Endodermal cell (in vitro differentiated cells): ENCODE measurements around the gene HIGD1B. TPM values are rescaled to one million over a fixed set of nuclear protein-coding genes. Genes with fewer than 3 reads are reported as not detected.

Experiments used
- DNase-seq: peaks from one replicate; pipeline ENCODE4 v3.0.0-alpha.2; 2017
- H3K27ac ChIP-seq: 2 replicates; pipeline ENCODE4 v1.5.1; 2013; ENCODE audit warnings: mild to moderate bottlenecking, low read depth, low read length, moderate library complexity
- H3K27me3 ChIP-seq: 2 replicates; pipeline ENCODE4 v1.6.1; 2013; ENCODE audit warnings: mild to moderate bottlenecking, low read length, moderate library complexity; ENCODE audit not compliant: insufficient read depth, control insufficient read depth, poor library complexity, severe bottlenecking
- H3K36me3 ChIP-seq: 2 replicates; pipeline ENCODE4 v1.7.0; 2013; ENCODE audit warnings: mild to moderate bottlenecking, low read length, moderate library complexity; ENCODE audit not compliant: control insufficient read depth, insufficient read depth
- H3K4me1 ChIP-seq: one replicate; pipeline ENCODE4 v1.7.0; 2013; ENCODE audit warnings: low read length; ENCODE audit not compliant: control insufficient read depth, insufficient read depth
- H3K4me3 ChIP-seq: 2 replicates; pipeline ENCODE4 v1.5.1; 2013; ENCODE audit warnings: mild to moderate bottlenecking, low read length, moderate library complexity
- H3K9ac ChIP-seq: 2 replicates; pipeline ENCODE4 v1.6.1; 2013; ENCODE audit warnings: mild to moderate bottlenecking, low read length, moderate library complexity; ENCODE audit not compliant: poor library complexity, severe bottlenecking; ENCODE audit errors: extremely low read depth
- H3K9me3 ChIP-seq: 2 replicates; pipeline ENCODE4 v1.6.1; 2013; ENCODE audit warnings: mild to moderate bottlenecking, low read length, moderate library complexity; ENCODE audit not compliant: control insufficient read depth
- H3K27ac Mint-ChIP-seq: 2 replicates; pipeline ENCODE4 v1.8.0; 2020; ENCODE audit warnings: mixed read lengths
- H3K27me3 Mint-ChIP-seq: 2 replicates; pipeline ENCODE4 v1.8.0; 2021; ENCODE audit warnings: mild to moderate bottlenecking, mixed read lengths; ENCODE audit not compliant: insufficient read depth
- H3K36me3 Mint-ChIP-seq: 2 replicates; pipeline ENCODE4 v1.8.0; 2020; ENCODE audit warnings: low read depth, mixed read lengths
- H3K4me1 Mint-ChIP-seq: 2 replicates; pipeline ENCODE4 v1.8.0; 2020; ENCODE audit warnings: mixed read lengths
- H3K4me3 Mint-ChIP-seq: 2 replicates; pipeline ENCODE4 v1.8.0; 2020; ENCODE audit warnings: mild to moderate bottlenecking, moderate library complexity, mixed read lengths
- H3K9me3 Mint-ChIP-seq: 2 replicates; pipeline ENCODE4 v1.8.0; 2020; ENCODE audit warnings: mild to moderate bottlenecking, mixed read lengths
- WGBS, 2 experiments: methylation state at CpG; one replicate each; pipeline versions ENCODE4 v1.1.5 to v1.1.7; 2013; ENCODE audit warnings: missing lambda C conversion rate in 2 of 2, mixed read lengths in 1 of 2; ENCODE audit not compliant: insufficient coverage in 1 of 2, insufficient read length in 1 of 2; 5-methylcytosine and 5-hydroxymethylcytosine counted together
- total RNA-seq, 2 donors: library from RNA; stranded (reverse); fragmentation: NEBNext Ultra II Directional in 1 of 2; extraction: Animal tissue kit (Norgen Biotek cat#: 25700) in 1 of 2; gene quantifications; 2 replicates in 1 of 2; 3 replicates in 1 of 2; pipeline ENCODE4 v1.2.1, GENCODE V29; 2021
- TF ChIP-seq, protein P1 (sequence below): fragments of 200-600 bp; sonication (generic); conservative IDR thresholded peaks from 2 replicates; pipeline ENCODE4 v1.5.0; 2021; ENCODE audit warnings: antibody characterized with exemption, mild to moderate bottlenecking

HIGD1B gene
- total RNA-seq, 2 donors from 2014 or later = not detected

GRCh38 chr17:44862278-44862914 is 14.7 kb downstream of the HIGD1B start:
- Mint-ChIP-seq H3K36me3 (peaks cover 70% of the 10 kb centered on the region), H3K27ac (no peak overlapping the region), H3K27me3 (no peaks in the 10 kb centered on the region), H3K4me3 (no peak overlapping the region), H3K9me3 (no peaks in the 10 kb centered on the region), H3K4me1 (no peaks in the 10 kb centered on the region)
- WGBS, 2 experiments = 92 to 94% methylated on average over 9 of the region's 9 CpGs
- Histone ChIP-seq H3K9ac (no peak overlapping the region), H3K4me3 (no peak overlapping the region), H3K4me1 (no peaks in the 10 kb centered on the region), H3K27ac (no peak overlapping the region), H3K9me3 (no peaks in the 10 kb centered on the region), H3K27me3 (no peaks in the 10 kb centered on the region), H3K36me3 (peaks cover 82% of the 10 kb centered on the region)
- DNase-seq = no peak
- TF ChIP-seq, protein P1, sequence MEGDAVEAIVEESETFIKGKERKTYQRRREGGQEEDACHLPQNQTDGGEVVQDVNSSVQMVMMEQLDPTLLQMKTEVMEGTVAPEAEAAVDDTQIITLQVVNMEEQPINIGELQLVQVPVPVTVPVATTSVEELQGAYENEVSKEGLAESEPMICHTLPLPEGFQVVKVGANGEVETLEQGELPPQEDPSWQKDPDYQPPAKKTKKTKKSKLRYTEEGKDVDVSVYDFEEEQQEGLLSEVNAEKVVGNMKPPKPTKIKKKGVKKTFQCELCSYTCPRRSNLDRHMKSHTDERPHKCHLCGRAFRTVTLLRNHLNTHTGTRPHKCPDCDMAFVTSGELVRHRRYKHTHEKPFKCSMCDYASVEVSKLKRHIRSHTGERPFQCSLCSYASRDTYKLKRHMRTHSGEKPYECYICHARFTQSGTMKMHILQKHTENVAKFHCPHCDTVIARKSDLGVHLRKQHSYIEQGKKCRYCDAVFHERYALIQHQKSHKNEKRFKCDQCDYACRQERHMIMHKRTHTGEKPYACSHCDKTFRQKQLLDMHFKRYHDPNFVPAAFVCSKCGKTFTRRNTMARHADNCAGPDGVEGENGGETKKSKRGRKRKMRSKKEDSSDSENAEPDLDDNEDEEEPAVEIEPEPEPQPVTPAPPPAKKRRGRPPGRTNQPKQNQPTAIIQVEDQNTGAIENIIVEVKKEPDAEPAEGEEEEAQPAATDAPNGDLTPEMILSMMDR = no peak

GRCh38 chr17:44863061-44863918 is 15.6 kb downstream of the HIGD1B start:
- Mint-ChIP-seq H3K4me3 (no peak overlapping the region), H3K36me3 (peaks cover 75% of the 10 kb centered on the region), H3K9me3 (no peaks in the 10 kb centered on the region), H3K27me3 (no peaks in the 10 kb centered on the region), H3K4me1 (no peaks in the 10 kb centered on the region), H3K27ac (no peak overlapping the region)
- peaks cover 83% of the 10 kb centered on the region for H3K36me3 ChIP-seq
- no peak overlapping the region for H3K4me3 ChIP-seq
- no peak for DNase-seq
- TF ChIP-seq, protein P1 = no peak
- 93 to 96% methylated on average over 8 to 12 of the region's 12 CpGs for WGBS, 2 experiments
- H3K9me3 ChIP-seq = no peaks in the 10 kb centered on the region
- no peaks in the 10 kb centered on the region for H3K27me3 ChIP-seq
- H3K27ac ChIP-seq = no peak overlapping the region
- H3K9ac ChIP-seq = no peak overlapping the region
- H3K4me1 ChIP-seq = no peaks in the 10 kb centered on the region

- Mint-ChIP-seq H3K36me3 (peaks cover 74% of the 10 kb centered on the region), H3K27me3 (no peaks in the 10 kb centered on the region), H3K4me3 (no peak overlapping the region), H3K9me3 (no peaks in the 10 kb centered on the region), H3K4me1 (no peaks in the 10 kb centered on the region), H3K27ac (no peak overlapping the region)
- Histone ChIP-seq H3K9me3 (no peaks in the 10 kb centered on the region), H3K4me1 (no peaks in the 10 kb centered on the region), H3K27me3 (no peaks in the 10 kb centered on the region), H3K27ac (no peak overlapping the region), H3K4me3 (no peak overlapping the region), H3K36me3 (peaks cover 82% of the 10 kb centered on the region), H3K9ac (no peak overlapping the region)
- 89 to 96% methylated on average over 10 of the region's 10 CpGs for WGBS, 2 experiments
- DNase-seq = no peak
- TF ChIP-seq, protein P1 = no peak
Measured at GRCh38 chr17:44864831-44865230, 17.1 kb downstream of the HIGD1B start.
